AG09309 (cell line): ENCODE results near the gene THEM4.
"Not testable (repeated sequence)": the region's sequence is repeated elsewhere in the genome, so short reads cannot be mapped to it uniquely, and the experiment has no call there.

Source experiments
- DNase-seq: peaks from one replicate; pipeline ENCODE4 v3.0.0-alpha.2; 2010; ENCODE audit warnings: low read depth
- H3K4me3 ChIP-seq: 2 replicates; pipeline ENCODE4 v1.5.1; 2011; ENCODE audit warnings: mild to moderate bottlenecking, low read depth, low read length, moderate library complexity; ENCODE audit not compliant: control insufficient read depth
- TF ChIP-seq, protein P1 (sequence below): IDR thresholded peaks from 2 replicates; pipeline ENCODE4 v1.5.1; 2011; ENCODE audit warnings: mild to moderate bottlenecking, low read depth, low read length, inconsistent platforms; ENCODE audit not compliant: insufficient read depth, control insufficient read depth; ENCODE audit errors: missing control alignments

THEM4 gene

DNA sequence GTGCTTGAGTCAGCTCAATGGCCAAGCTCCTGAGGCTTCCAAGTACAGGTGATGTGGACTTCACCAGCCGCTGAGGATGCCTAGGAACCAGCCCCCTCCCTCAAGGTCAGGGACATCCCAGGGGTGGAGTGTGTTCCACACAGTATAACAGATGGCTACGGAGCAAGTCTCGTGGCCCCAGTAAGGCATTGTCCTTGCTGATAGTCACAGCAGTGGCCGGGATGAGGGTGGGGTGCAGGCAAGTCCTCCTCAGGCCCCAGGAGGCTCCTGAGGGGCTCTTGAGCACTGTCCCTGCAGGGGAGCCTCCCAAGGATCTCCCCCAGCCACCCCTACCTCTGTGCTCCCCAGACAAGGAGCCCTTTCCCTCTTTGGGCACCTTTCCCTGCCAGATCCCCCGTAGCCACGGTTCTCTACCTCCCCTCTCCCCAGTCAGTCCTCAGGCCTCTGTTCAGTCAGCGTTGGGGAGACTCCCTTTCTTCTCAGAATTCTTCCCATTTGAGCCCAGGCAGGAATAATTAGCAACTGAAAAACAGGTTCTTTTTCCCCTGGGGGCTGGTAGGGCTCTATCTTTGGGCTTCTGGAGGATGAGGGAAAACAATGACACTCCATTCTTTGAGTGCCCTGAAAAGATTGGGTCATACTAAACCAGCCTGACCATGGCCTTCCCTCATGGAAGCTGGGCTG lies 48.7 kb downstream of the THEM4 start:
- no peak for DNase-seq
- TF ChIP-seq, protein P1, sequence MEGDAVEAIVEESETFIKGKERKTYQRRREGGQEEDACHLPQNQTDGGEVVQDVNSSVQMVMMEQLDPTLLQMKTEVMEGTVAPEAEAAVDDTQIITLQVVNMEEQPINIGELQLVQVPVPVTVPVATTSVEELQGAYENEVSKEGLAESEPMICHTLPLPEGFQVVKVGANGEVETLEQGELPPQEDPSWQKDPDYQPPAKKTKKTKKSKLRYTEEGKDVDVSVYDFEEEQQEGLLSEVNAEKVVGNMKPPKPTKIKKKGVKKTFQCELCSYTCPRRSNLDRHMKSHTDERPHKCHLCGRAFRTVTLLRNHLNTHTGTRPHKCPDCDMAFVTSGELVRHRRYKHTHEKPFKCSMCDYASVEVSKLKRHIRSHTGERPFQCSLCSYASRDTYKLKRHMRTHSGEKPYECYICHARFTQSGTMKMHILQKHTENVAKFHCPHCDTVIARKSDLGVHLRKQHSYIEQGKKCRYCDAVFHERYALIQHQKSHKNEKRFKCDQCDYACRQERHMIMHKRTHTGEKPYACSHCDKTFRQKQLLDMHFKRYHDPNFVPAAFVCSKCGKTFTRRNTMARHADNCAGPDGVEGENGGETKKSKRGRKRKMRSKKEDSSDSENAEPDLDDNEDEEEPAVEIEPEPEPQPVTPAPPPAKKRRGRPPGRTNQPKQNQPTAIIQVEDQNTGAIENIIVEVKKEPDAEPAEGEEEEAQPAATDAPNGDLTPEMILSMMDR: no peak
- H3K4me3 ChIP-seq: no peak overlapping the region

DNA sequence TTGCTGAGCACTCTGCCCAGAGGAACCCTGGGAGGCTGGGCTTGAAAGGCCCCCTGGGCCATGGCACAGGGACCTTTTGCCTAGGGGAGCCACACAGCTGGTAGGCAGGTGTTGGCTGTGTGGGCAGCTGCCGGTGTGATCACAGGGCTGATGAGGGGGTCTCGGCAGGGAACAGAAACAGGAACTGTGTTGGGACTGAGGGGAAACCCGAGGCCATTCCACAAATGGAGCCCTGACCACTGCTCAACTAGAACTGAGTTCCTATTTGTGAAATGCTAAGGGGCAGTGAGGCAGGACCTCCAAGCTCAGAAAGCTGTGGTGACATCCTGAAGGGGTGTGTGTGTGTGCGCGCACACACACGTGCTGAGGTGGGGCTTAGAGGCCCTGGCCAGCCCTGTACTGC lies 49.4 kb downstream of the THEM4 start:
- TF ChIP-seq, protein P1: no peak
- DNase-seq: no peak
- H3K4me3 ChIP-seq: no peak overlapping the region

DNA sequence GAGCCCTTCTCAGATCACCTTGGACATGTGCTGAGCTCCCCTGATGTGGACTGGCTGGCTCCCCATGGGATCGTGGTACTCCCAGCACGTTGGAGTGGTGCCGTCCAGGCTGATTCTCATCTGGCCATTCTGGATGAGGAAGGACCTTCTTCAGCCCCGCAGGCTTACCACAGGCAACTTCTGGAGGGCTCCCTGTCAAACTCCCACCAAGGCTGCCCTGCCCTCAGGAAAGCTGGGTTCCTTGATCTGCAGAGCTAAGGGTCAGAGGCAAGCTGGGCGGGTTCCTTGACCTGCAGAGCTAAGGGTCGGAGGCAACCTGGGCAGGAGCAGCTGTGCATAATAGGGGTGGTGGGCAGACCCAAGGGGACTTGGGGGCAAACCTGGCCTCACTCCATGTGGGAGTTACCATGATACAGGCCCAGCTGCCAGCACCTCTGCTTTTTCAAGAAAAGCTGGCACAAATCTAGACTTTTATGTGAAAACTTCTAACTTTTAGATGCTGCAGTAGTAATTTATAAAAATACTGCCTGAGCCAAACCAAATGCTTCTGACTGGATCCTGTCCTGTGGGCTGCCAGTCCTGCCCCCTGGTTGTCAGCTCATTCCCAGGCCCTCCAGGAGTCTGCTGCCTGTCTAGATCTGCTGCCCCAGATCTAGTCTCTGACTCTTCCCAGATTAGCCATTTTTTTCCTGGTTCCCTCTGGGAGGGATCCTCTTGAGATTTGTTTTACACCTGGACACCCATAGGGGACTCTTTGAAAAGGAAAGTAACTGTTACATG lies 50.2 kb downstream of the THEM4 start:
- no peak for DNase-seq
- TF ChIP-seq, protein P1: no peak
- no peak overlapping the region for H3K4me3 ChIP-seq

- H3K4me3 ChIP-seq: no peak overlapping the region
- no peak for DNase-seq
- TF ChIP-seq, protein P1: no peak
These were observed 51.1 kb downstream of the THEM4 start for GRCh38 chr1:151858030-151858746.

GRCh38 chr1:151855933-151856332 lies 53.4 kb downstream of the THEM4 start:
- TF ChIP-seq, protein P1: no peak
- DNase-seq: no peak
- H3K4me3 ChIP-seq: no peak overlapping the region

GRCh38 chr1:151855516-151855915 lies 53.8 kb downstream of the THEM4 start:
- not testable (repeated sequence) for DNase-seq, H3K4me3 ChIP-seq

GRCh38 chr1:151854658-151855057 lies 54.7 kb downstream of the THEM4 start:
- no peak overlapping the region for H3K4me3 ChIP-seq
- TF ChIP-seq, protein P1: no peak
- no peak for DNase-seq
